Ovary (tissue), 9 donors: ENCODE data around the gene MAB21L3. TPM values are rescaled to one million over a fixed set of nuclear protein-coding genes. Genes with fewer than 3 reads are reported as not detected.

ENCODE experiments used
- DNase-seq, 5 donors: peaks; one replicate each; pipeline ENCODE4 v3.0.0-alpha.2; 2019 to 2020
- H3K27ac ChIP-seq, 2 donors: fragments of 200-600 bp; one replicate each; pipeline versions ENCODE4 v1.5.1 to v1.8.0; 2019 to 2022
- H3K27me3 ChIP-seq: fragments of 200-600 bp; one replicate; pipeline ENCODE4 v1.8.0; 2022
- H3K36me3 ChIP-seq: fragments of 200-600 bp; sonication (generic); one replicate; pipeline ENCODE4 v1.5.1; 2019
- H3K4me1 ChIP-seq: one replicate; pipeline ENCODE4 v1.8.1; 2013; ENCODE audit warnings: mild to moderate bottlenecking, moderate library complexity; ENCODE audit not compliant: insufficient read depth
- H3K4me3 ChIP-seq: fragments of 200-600 bp; sonication (generic); one replicate; pipeline ENCODE4 v1.5.1; 2017
- H3K9me3 ChIP-seq, 2 donors: fragments of 200-600 bp in 1 of 2; sonication (generic) in 1 of 2; one replicate each; pipeline versions ENCODE4 v1.5.1 to v1.8.1; 2013 to 2019; ENCODE audit warnings: mild to moderate bottlenecking in 1 of 2, moderate library complexity in 1 of 2
- EP300 ChIP-seq: sonication (generic); formaldehyde crosslinking; IDR thresholded peaks from one replicate; pipeline ENCODE4 v1.6.1; 2017; ENCODE audit warnings: antibody characterized with exemption
- POLR2A ChIP-seq: fragments of 450-650 bp; IDR thresholded peaks from one replicate; pipeline ENCODE4 v1.6.1; 2017; ENCODE audit warnings: antibody characterized with exemption, mild to moderate bottlenecking, moderate library complexity
- WGBS, 3 donors: extraction: QIAGEN DNeasy Blood & Tissue Kit in 1 of 3; methylation state at CpG; one replicate each; pipeline versions ENCODE4 v1.1.5 to v1.1.7; 2013 to 2017; 5-methylcytosine and 5-hydroxymethylcytosine counted together
- intact Hi-C, 4 donors: fragments of 100-400 bp; cut with DNase I; formaldehyde crosslinking; loops; one replicate each; pipeline versions ENCODE4 v1.11.0 to v1.15.1; 2022 to 2023
- polyA plus RNA-seq, 2 donors: library from polyadenylated mRNA; stranded (reverse); fragments of 200-250 nt in 1 of 2; fragments of 350-450 nt in 1 of 2; fragmentation: Illumina TruSeq in 1 of 2; extraction: RNeasy Lipid Tissue Mini Kit (QIAGEN cat#74804) in 1 of 2; gene quantifications; one replicate each; pipeline ENCODE4 v1.2.3, GENCODE V29; 2013 to 2014
- total RNA-seq, 7 donors: library from RNA; depleted of rRNA in 2 of 7; stranded (reverse); fragments of >200 nt in 2 of 7; fragmentation: NEBNext Ultra II Directional in 3 of 7; extraction: Animal tissue kit (Norgen Biotek cat#: 25700) in 3 of 7; gene quantifications; one replicate each; pipeline versions ENCODE4 v1.1.0 to v1.2.4, GENCODE V29; 2016 to 2023
- TF ChIP-seq, protein P1 (sequence below), 3 donors: fragments of 450-650 bp in 2 of 3; fragments of 200-600 bp in 1 of 3; IDR thresholded peaks; one replicate each; pipeline versions ENCODE4 v1.5.1 to v1.8.0; 2016 to 2022; ENCODE audit warnings: antibody characterized with exemption in 3 of 3, mild to moderate bottlenecking in 1 of 3
- donor health status: DM: no; HTN: no; CAD: no; lungs with moderate emphysema.
- donor health status: DM: no; HTN: no; CAD: no.
- donor health status: Bipolar disorder and iron deficiency.
- donor health status: DM: yes; HTN: yes; CAD: no.
- donor health status: DM: no; HTN: no; CAD: no.
- donor health status: DM: yes; HTN: yes; CAD: no.

MAB21L3 gene
- total and polyA plus RNA-seq, 9 donors: not detected

DNA sequence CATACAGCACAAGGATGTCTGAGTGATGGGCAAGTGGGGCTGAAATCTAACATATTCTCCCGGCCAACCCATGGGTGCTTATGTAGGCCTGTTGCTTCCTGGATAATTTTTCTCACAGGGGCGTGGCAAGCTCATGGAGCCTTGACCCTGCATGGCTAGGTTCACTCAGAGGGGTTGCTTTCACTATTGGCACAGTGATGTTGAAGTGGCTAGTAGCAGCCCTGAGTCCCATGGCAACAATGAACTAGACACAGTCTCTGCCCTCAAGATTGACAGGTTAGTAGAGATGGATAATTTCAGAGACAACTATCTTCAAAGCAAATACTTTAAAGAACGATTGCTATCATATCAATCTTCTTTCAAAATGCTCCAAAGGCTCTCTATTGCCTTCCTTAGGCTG, 6.5 kb upstream of the MAB21L3 start:
- TF ChIP-seq EP300 (no peak), POLR2A (no peak)
- TF ChIP-seq, protein P1, sequence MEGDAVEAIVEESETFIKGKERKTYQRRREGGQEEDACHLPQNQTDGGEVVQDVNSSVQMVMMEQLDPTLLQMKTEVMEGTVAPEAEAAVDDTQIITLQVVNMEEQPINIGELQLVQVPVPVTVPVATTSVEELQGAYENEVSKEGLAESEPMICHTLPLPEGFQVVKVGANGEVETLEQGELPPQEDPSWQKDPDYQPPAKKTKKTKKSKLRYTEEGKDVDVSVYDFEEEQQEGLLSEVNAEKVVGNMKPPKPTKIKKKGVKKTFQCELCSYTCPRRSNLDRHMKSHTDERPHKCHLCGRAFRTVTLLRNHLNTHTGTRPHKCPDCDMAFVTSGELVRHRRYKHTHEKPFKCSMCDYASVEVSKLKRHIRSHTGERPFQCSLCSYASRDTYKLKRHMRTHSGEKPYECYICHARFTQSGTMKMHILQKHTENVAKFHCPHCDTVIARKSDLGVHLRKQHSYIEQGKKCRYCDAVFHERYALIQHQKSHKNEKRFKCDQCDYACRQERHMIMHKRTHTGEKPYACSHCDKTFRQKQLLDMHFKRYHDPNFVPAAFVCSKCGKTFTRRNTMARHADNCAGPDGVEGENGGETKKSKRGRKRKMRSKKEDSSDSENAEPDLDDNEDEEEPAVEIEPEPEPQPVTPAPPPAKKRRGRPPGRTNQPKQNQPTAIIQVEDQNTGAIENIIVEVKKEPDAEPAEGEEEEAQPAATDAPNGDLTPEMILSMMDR (IDR thresholded peaks at IDR 0.05): no peak
- Histone ChIP-seq H3K4me3 (no peak overlapping the region), H3K27ac (no peak overlapping the region), H3K4me1 (no peaks in the 10 kb centered on the region), H3K36me3 (no peaks in the 10 kb centered on the region), H3K27me3 (no peaks in the 10 kb centered on the region), H3K9me3 (no peaks in the 10 kb centered on the region)
- WGBS, 3 donors: 69 to 87% (median 74%) methylated on average over 3 of the region's 3 CpGs
- intact Hi-C loops: no loop called here
- DNase-seq: no peak

DNA sequence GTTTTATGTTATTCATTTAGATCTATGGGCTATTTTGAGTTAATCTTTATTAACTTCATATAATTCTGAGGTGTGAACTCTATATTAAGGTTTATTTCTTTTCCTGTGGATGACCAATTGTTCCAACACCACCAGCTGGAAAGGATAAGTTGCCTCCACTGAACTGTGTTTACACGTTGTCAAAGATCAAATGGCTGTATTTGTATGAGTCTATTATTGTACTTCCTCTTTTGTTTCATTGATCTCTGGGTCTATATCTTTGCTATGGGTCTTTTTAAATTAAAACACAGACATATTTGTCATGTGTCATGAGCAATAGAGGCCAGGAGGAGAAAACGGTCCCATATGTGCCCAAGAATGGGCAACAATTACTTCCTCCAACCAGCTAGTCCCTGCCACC, 5.2 kb upstream of the MAB21L3 start:
- no peak overlapping the region for H3K4me3 ChIP-seq
- H3K9me3 ChIP-seq: no peaks in the 10 kb centered on the region
- no peaks in the 10 kb centered on the region for H3K27me3 ChIP-seq
- H3K4me1 ChIP-seq: no peaks in the 10 kb centered on the region
- 47 to 68% (median 49%) methylated on average over 2 of the region's 2 CpGs for WGBS, 3 donors
- no peak for TF ChIP-seq EP300
- TF ChIP-seq, protein P1 (IDR thresholded peaks at IDR 0.05): no peak
- DNase-seq: no peak
- H3K36me3 ChIP-seq: no peaks in the 10 kb centered on the region
- H3K27ac ChIP-seq: no peak overlapping the region
- intact Hi-C loops: no loop called here

DNA sequence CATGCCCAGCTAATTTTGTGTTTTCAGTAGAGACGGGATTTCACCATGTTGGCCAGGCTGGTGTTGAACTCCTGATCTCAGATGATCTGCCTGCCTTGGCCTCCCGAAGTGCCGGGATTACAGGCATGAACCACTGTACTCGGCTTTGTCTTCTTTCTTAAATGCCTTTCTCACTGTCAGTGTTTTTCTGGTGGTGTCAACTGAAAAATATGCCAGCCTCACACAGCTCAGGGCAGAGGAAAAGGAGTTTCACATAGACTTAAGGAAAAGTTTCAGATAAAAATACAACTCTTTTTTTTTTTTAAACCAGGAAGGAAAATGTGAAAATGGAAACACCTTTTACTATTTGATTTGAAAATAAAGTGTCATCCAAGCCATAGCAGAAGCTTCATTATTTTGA, 4.6 kb upstream of the MAB21L3 start:
- Histone ChIP-seq H3K27ac (no peak overlapping the region), H3K4me1 (no peaks in the 10 kb centered on the region), H3K4me3 (no peak overlapping the region), H3K27me3 (no peaks in the 10 kb centered on the region), H3K36me3 (no peaks in the 10 kb centered on the region), H3K9me3 (no peaks in the 10 kb centered on the region)
- 86 to 92% (median 90%) methylated on average over 4 of the region's 4 CpGs for WGBS, 3 donors
- TF ChIP-seq EP300 (no peak), POLR2A (no peak)
- TF ChIP-seq, protein P1 (IDR thresholded peaks at IDR 0.05): no peak
- no peak for DNase-seq
- intact Hi-C loops: no loop called here

DNA sequence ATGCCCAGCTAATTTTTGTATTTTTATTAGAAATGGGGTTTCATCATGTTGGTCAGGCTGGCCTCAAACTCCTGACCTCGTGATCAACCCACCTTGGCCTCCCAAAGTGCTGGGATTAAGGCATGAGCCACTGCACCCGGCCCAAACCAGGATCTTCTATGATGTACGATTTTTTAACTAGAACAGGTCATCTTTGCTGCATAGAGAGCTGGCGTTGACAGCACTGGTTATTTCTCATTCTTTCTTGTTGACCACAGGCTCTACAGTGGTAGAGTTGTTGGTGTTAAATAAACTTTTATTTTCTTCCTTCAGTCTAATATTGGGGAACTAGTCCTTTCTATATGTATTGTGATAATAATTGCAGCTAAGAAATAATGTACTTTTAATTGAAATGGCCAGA, 3.8 kb upstream of the MAB21L3 start:
- WGBS, 3 donors: 80 to 82% (median 80%) methylated on average over 4 of the region's 4 CpGs
- H3K36me3 ChIP-seq: no peaks in the 10 kb centered on the region
- intact Hi-C loops: no loop called here
- no peaks in the 10 kb centered on the region for H3K9me3 ChIP-seq
- DNase-seq: no peak
- no peaks in the 10 kb centered on the region for H3K27me3 ChIP-seq
- TF ChIP-seq POLR2A (no peak), EP300 (no peak)
- TF ChIP-seq, protein P1 (IDR thresholded peaks at IDR 0.05): no peak
- H3K4me3 ChIP-seq: no peak overlapping the region
- no peaks in the 10 kb centered on the region for H3K4me1 ChIP-seq
- no peak overlapping the region for H3K27ac ChIP-seq
